Naive thymus-derived CD4-positive, alpha-beta T cell (primary cell): ENCODE data around the gene C2CD4A. TPM values are rescaled to one million over a fixed set of nuclear protein-coding genes. Genes with fewer than 3 reads are reported as not detected.

Source experiments
- ATAC-seq: fragments of 150-1000 bp; cut with Tn5 transposase; 2 replicates; pipeline ENCODE4 v1.10.0; 2021; ENCODE audit warnings: mild to moderate bottlenecking, moderate library complexity
- CTCF ChIA-PET: fragments of 350-600 bp; sonication (Branson Sonifier 250); formaldehyde crosslinking; loops from one replicate; lab custom pipeline; 2021; ENCODE audit warnings: antibody characterized with exemption; lab: Charles Lee
- POLR2A ChIA-PET: fragments of 350-600 bp; sonication (Branson Sonifier 250); formaldehyde crosslinking; loops from one replicate; lab custom pipeline; 2021; ENCODE audit warnings: antibody characterized with exemption, inconsistent platforms; lab: Charles Lee
- DNase-seq, 9 donors: peaks; one replicate each; pipeline versions ENCODE4 v3.0.0 to v3.0.0-alpha.2; 2020 to 2022; ENCODE audit warnings: mixed read lengths in 1 of 9
- H3K27ac ChIP-seq: one replicate; pipeline ENCODE4 v1.7.0; 2013; ENCODE audit warnings: mild to moderate bottlenecking, low read depth, low read length, moderate library complexity
- H3K27me3 ChIP-seq, 2 donors: one replicate each; pipeline ENCODE4 v1.7.0; 2013; ENCODE audit warnings: low read length in 2 of 2, mild to moderate bottlenecking in 2 of 2, moderate library complexity in 2 of 2; ENCODE audit not compliant: control insufficient read depth in 2 of 2, insufficient read depth in 2 of 2
- H3K36me3 ChIP-seq, 3 experiments: 1 replicate in 2 of 3; 2 replicates in 1 of 3; pipeline ENCODE4 v1.7.0; 2013; ENCODE audit warnings: low read length in 3 of 3, mild to moderate bottlenecking in 3 of 3, moderate library complexity in 1 of 3; ENCODE audit not compliant: insufficient read depth in 3 of 3, control insufficient read depth in 2 of 3
- H3K4me1 ChIP-seq, 2 donors: one replicate each; pipeline ENCODE4 v1.7.0; 2013; ENCODE audit warnings: low read length in 2 of 2, mild to moderate bottlenecking in 2 of 2, moderate library complexity in 1 of 2; ENCODE audit not compliant: control insufficient read depth in 2 of 2, insufficient read depth in 2 of 2
- H3K4me3 ChIP-seq: 2 replicates; pipeline ENCODE4 v1.7.0; 2013; ENCODE audit warnings: mild to moderate bottlenecking, low read length
- H3K9me3 ChIP-seq, 3 experiments: 1 replicate in 2 of 3; 2 replicates in 1 of 3; pipeline ENCODE4 v1.7.0; 2013; ENCODE audit warnings: low read length in 3 of 3; ENCODE audit not compliant: control insufficient read depth in 2 of 3
- H3K27ac Mint-ChIP-seq, 9 donors: one replicate each; pipeline ENCODE4 v1.8.0; 2020 to 2022; ENCODE audit warnings: mixed read lengths in 9 of 9, mild to moderate bottlenecking in 8 of 9, moderate library complexity in 5 of 9, inconsistent platforms in 2 of 9
- H3K27me3 Mint-ChIP-seq, 5 donors: one replicate each; pipeline ENCODE4 v1.8.0; 2021 to 2022; ENCODE audit warnings: mixed read lengths in 5 of 5, mild to moderate bottlenecking in 1 of 5
- H3K36me3 Mint-ChIP-seq, 5 donors: one replicate each; pipeline ENCODE4 v1.8.0; 2020 to 2022; ENCODE audit warnings: mixed read lengths in 5 of 5, mild to moderate bottlenecking in 3 of 5, inconsistent platforms in 1 of 5
- H3K4me1 Mint-ChIP-seq, 7 donors: one replicate each; pipeline ENCODE4 v1.8.0; 2020 to 2022; ENCODE audit warnings: mixed read lengths in 7 of 7, mild to moderate bottlenecking in 3 of 7, inconsistent platforms in 1 of 7
- H3K4me3 Mint-ChIP-seq, 10 donors: one replicate each; pipeline ENCODE4 v1.8.0; 2020 to 2022; ENCODE audit warnings: mild to moderate bottlenecking in 10 of 10, mixed read lengths in 10 of 10, moderate library complexity in 6 of 10, inconsistent platforms in 2 of 10
- H3K9me3 Mint-ChIP-seq, 11 donors: one replicate each; pipeline ENCODE4 v1.8.0; 2020 to 2022; ENCODE audit warnings: mixed read lengths in 11 of 11, mild to moderate bottlenecking in 4 of 11, inconsistent platforms in 1 of 11, moderate library complexity in 1 of 11
- intact Hi-C, 2 donors: fragments of 100-400 bp; cut with micrococcal nuclease; formaldehyde crosslinking; loops; one replicate each; pipeline ENCODE4 v1.15.1; 2023
- polyA plus RNA-seq, 2 donors: library from polyadenylated mRNA; unstranded; fragments of 300-500 nt; fragmentation: Illumina TruSeq; gene quantifications; one replicate each; pipeline ENCODE4 v1.2.3, GENCODE V29; 2021
- total RNA-seq, 6 experiments: library from RNA in 5 of 6; stranded (reverse) in 5 of 6; gene quantifications; 1 replicate in 5 of 6; 2 replicates in 1 of 6; pipeline ENCODE4 v1.2.3 and lab custom pipeline; 2021 to 2026

Gene C2CD4A
- total and polyA plus RNA-seq, 7 experiments from 2014 or later, result not detected

DNA sequence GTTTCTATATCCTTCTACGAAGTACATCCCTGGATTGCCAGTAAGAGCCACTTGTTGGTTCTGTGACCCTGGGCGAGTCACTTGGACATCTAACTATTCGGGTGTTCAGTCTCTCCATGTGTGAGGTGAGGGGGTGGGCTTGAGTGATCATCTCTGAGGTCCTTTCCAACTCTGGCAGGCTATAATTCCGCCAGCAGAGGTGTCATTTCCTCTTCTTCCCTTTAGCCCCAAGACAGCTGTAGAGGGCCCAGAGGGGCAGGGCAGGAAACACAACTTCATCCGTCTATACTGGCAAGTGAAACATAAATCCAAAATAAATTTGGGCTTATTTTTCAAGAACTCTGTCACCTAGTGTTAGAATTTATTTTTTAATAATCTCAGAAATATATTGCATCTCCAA is 38.1 kb downstream of the C2CD4A start:
- no peak overlapping the region for H3K4me3 Mint-ChIP-seq
- H3K27me3 ChIP-seq, result no peaks in the 10 kb centered on the region
- H3K27me3 Mint-ChIP-seq, result peaks cover 0 to 10% (median 0%) of the 10 kb centered on the region in 5 donors
- ATAC-seq (no peak), DNase-seq (no peak)
- no peak overlapping the region for H3K4me3 ChIP-seq
- H3K36me3 ChIP-seq, result no peaks in the 10 kb centered on the region
- H3K27ac ChIP-seq, result no peak overlapping the region
- H3K27ac Mint-ChIP-seq, result no peak overlapping the region
- H3K36me3 Mint-ChIP-seq, result no peaks in the 10 kb centered on the region
- H3K9me3 Mint-ChIP-seq, result peaks cover 0 to 3% (median 0%) of the 10 kb centered on the region in 11 donors
- CTCF ChIA-PET, result no interaction called here
- no peaks in the 10 kb centered on the region for H3K9me3 ChIP-seq
- POLR2A ChIA-PET, result no interaction called here
- no peaks in the 10 kb centered on the region for H3K4me1 Mint-ChIP-seq
- H3K4me1 ChIP-seq, result no peaks in the 10 kb centered on the region
- intact Hi-C loops, result no loop called here

DNA sequence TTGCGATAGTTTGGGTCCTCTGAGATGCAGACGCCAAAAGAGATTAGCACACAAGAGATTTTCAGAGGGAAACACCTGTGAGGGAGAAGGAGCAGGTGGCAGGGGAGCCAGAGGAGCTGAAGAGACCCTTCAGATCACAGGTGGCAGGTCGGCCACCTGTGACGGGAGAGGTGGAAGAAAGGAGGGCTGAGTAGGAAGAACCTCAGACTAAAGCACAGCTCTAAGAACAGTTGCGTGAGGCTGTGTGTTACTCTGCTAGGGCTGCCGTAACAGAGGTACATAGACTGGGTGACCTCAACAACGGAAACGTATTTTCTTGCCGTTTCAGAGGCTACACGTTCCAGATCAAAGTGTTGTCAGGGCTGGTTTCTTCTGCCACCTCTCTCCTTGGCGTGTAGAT is 38.5 kb downstream of the C2CD4A start:
- H3K9me3 ChIP-seq, result no peaks in the 10 kb centered on the region
- no peaks in the 10 kb centered on the region for H3K36me3 Mint-ChIP-seq
- CTCF ChIA-PET, result no interaction called here
- peaks cover 0 to 10% (median 0%) of the 10 kb centered on the region in 5 donors for H3K27me3 Mint-ChIP-seq
- H3K4me3 Mint-ChIP-seq, result no peak overlapping the region
- H3K4me1 ChIP-seq, result no peaks in the 10 kb centered on the region
- H3K4me1 Mint-ChIP-seq, result no peaks in the 10 kb centered on the region
- no peak overlapping the region for H3K4me3 ChIP-seq
- no peaks in the 10 kb centered on the region for H3K36me3 ChIP-seq
- intact Hi-C loops, result no loop called here
- H3K27ac Mint-ChIP-seq, result no peak overlapping the region
- ATAC-seq, result no peak
- H3K9me3 Mint-ChIP-seq, result peaks cover 0 to 3% (median 0%) of the 10 kb centered on the region in 11 donors
- H3K27me3 ChIP-seq, result no peaks in the 10 kb centered on the region
- POLR2A ChIA-PET, result no interaction called here
- no peak overlapping the region for H3K27ac ChIP-seq
- DNase-seq, result no peak

DNA sequence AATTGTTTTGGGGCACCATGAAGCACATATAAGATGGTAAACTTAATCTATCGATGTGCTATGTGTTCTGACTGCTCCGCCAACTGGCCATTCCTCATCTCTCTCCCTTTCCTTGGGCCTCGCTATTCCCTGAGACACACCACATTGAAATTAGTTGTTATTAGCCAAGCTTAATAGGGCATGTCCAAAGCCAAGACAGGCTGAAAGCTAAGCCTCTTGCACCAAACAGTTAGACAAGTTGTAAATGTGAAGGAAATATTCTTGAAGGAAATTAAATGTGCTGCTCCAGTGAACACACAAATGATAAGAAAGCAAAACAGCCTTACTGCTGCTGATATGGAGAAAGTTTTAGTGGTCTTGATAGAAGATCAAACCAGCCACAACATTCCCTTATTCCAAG is 39.3 kb downstream of the C2CD4A start:
- Mint-ChIP-seq H3K4me1 (peaks cover 0 to 1% (median 0%) of the 10 kb centered on the region in 7 donors), H3K27ac (no peak overlapping the region), H3K9me3 (peaks cover 0 to 3% (median 0%) of the 10 kb centered on the region in 11 donors), H3K36me3 (no peaks in the 10 kb centered on the region), H3K4me3 (no peak overlapping the region), H3K27me3 (peaks cover 0 to 10% (median 0%) of the 10 kb centered on the region in 5 donors)
- ChIA-PET CTCF (interaction anchor here (1.0 kb wide), 1 partner anchor 12 kb away, joined by 3 read pairs; no protein-coding TSS in a partner anchor), POLR2A (interaction anchor here (0.6 kb wide), 1 partner anchor 946 kb away, joined by 3 read pairs; no protein-coding TSS in a partner anchor)
- Histone ChIP-seq H3K4me3 (no peak overlapping the region), H3K36me3 (no peaks in the 10 kb centered on the region), H3K9me3 (no peaks in the 10 kb centered on the region), H3K4me1 (no peaks in the 10 kb centered on the region), H3K27me3 (no peaks in the 10 kb centered on the region), H3K27ac (no peak overlapping the region)
- intact Hi-C loops, result no loop called here
- DNase-seq (no peak), ATAC-seq (no peak)

DNA sequence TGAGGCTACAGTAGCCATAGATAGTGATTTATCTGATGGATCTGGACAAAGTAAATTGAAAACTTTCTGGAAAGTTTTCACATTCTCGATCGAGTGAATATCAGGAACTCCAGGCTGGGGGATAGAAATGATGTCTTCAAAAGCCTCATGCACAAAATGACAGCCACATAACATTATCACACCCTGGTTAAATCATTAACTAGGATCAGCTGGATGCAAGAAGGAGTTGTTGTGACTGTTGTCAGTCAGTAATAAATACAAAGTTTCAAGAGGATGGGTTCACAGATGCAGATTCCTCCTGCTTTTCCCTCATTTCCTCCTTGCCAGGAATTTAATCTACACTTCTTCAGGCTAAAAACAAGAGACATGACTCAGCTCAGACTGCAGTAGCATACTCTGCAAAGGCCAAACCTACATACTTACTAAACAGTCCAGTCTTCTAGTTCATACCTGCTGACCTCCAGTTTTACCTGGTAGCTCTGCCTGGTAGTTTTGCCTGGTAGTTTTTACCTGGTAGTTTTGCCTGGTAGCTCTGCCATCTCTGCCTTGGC is 40.9 kb downstream of the C2CD4A start:
- peaks cover 0 to 6% (median 0%) of the 10 kb centered on the region in 7 donors for H3K4me1 Mint-ChIP-seq
- ChIA-PET CTCF (no interaction called here), POLR2A (no interaction called here)
- H3K4me1 ChIP-seq, result no peaks in the 10 kb centered on the region
- intact Hi-C loops, result no loop called here
- H3K27me3 Mint-ChIP-seq, result peaks cover 0 to 10% (median 7%) of the 10 kb centered on the region in 5 donors
- no peak overlapping the region for H3K4me3 ChIP-seq
- H3K27me3 ChIP-seq, result no peaks in the 10 kb centered on the region
- no peak overlapping the region for H3K27ac ChIP-seq
- H3K9me3 Mint-ChIP-seq, result peaks cover 0 to 3% (median 0%) of the 10 kb centered on the region in 11 donors
- H3K4me3 Mint-ChIP-seq, result no peak overlapping the region
- DNase-seq, result no peak
- H3K9me3 ChIP-seq, result no peaks in the 10 kb centered on the region
- H3K36me3 ChIP-seq, result no peaks in the 10 kb centered on the region
- H3K36me3 Mint-ChIP-seq, result no peaks in the 10 kb centered on the region
- no peak for ATAC-seq
- H3K27ac Mint-ChIP-seq, result no peak overlapping the region

DNA sequence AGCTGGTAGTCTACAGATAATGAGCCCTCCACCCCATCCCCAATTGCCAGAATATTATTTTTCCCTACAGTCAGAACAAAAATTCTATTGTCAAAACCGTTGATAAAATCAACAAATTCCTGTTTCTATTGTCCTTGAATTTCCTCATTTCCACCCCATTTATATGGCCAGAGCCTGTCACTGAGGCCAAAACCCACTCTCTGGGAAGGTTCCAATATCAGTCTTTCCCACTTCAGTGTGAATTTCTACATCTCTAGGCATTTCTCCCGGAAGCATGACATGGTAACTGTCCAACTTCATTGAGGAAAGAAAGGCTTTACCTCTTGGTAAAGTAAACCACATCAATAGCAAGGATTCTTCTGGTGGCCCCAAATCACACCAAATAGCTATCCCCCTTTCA is 41.6 kb downstream of the C2CD4A start:
- Histone ChIP-seq H3K27ac (no peak overlapping the region), H3K4me1 (no peaks in the 10 kb centered on the region), H3K4me3 (no peak overlapping the region), H3K27me3 (no peaks in the 10 kb centered on the region), H3K9me3 (no peaks in the 10 kb centered on the region), H3K36me3 (no peaks in the 10 kb centered on the region)
- ATAC-seq, result no peak
- Mint-ChIP-seq H3K9me3 (peaks cover 0 to 3% (median 0%) of the 10 kb centered on the region in 11 donors), H3K4me1 (peaks cover 0 to 14% (median 0%) of the 10 kb centered on the region in 7 donors), H3K27me3 (peaks cover 0 to 14% (median 10%) of the 10 kb centered on the region in 5 donors), H3K36me3 (no peaks in the 10 kb centered on the region), H3K4me3 (no peak overlapping the region), H3K27ac (no peak overlapping the region)
- CTCF ChIA-PET, result no interaction called here
- DNase-seq, result no peak
- POLR2A ChIA-PET, result no interaction called here
- intact Hi-C loops, result no loop called here

DNA sequence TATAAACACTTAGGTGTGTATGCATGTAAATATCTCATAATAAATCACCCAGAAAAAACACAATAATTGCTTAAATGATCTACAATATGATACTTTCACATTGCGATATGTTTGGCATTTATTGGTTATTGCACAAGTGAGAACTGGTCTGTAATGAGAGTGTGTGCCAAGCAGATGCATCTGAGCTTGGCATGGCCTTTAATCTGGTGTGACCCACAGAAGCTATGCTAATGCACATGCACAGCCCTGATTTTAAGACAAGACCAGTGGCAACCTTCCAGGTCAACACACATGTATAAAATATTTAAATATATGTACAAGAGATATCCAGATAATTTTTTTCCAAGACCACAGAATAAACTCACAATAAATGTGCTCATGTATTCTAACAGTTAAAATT is 42.7 kb downstream of the C2CD4A start:
- no peak for ATAC-seq
- H3K27me3 Mint-ChIP-seq, result peaks cover 0 to 16% (median 12%) of the 10 kb centered on the region in 5 donors
- H3K4me1 Mint-ChIP-seq, result peaks cover 0 to 15% (median 0%) of the 10 kb centered on the region in 7 donors
- Histone ChIP-seq H3K4me3 (no peak overlapping the region), H3K27me3 (no peaks in the 10 kb centered on the region), H3K27ac (no peak overlapping the region), H3K4me1 (no peaks in the 10 kb centered on the region), H3K9me3 (no peaks in the 10 kb centered on the region), H3K36me3 (no peaks in the 10 kb centered on the region)
- ChIA-PET POLR2A (no interaction called here), CTCF (no interaction called here)
- no peak for DNase-seq
- no peaks in the 10 kb centered on the region for H3K36me3 Mint-ChIP-seq
- peaks cover 0 to 3% (median 0%) of the 10 kb centered on the region in 11 donors for H3K9me3 Mint-ChIP-seq
- no peak overlapping the region for H3K27ac Mint-ChIP-seq
- intact Hi-C loops, result no loop called here
- no peak overlapping the region for H3K4me3 Mint-ChIP-seq
